CD14-positive monocyte (primary cell): ENCODE data around the gene IZUMO2. TPM values are rescaled to one million over a fixed set of nuclear protein-coding genes. Genes with fewer than 3 reads are reported as not detected.
A peak's percentile ranks its signal among the peaks of the same experiment; 100 is the strongest.
"Not testable (repeated sequence)": the region's sequence is repeated elsewhere in the genome, so short reads cannot be mapped to it uniquely, and the experiment has no call there.

Experiments
- DNase-seq, 3 donors: peaks; one replicate each; pipeline ENCODE4 v3.0.0-alpha.2; 2011 to 2022
- H2AFZ ChIP-seq: 2 replicates; pipeline ENCODE4 v1.6.0; 2012; ENCODE audit warnings: mild to moderate bottlenecking, low read depth, low read length, inconsistent platforms; ENCODE audit not compliant: insufficient read depth, poor library complexity, severe bottlenecking
- H3K27ac ChIP-seq, 2 donors: 1 replicate in 1 of 2; 2 replicates in 1 of 2; pipeline ENCODE4 v1.5.1; 2012 to 2013; ENCODE audit warnings: low read length in 2 of 2, control low read depth in 1 of 2, inconsistent platforms in 1 of 2, low read depth in 1 of 2, mild to moderate bottlenecking in 1 of 2
- H3K27me3 ChIP-seq, 2 donors: one replicate each; pipeline versions ENCODE4 v1.6.0 to v1.6.1; 2011 to 2013; ENCODE audit warnings: low read length in 2 of 2; ENCODE audit not compliant: control insufficient read depth in 2 of 2, insufficient read depth in 2 of 2
- H3K36me3 ChIP-seq, 2 donors: replicated peaks in 1 of 2; 1 replicate in 1 of 2; 2 replicates in 1 of 2; pipeline versions ENCODE4 v1.5.1 to v1.6.1; 2012 to 2013; ENCODE audit warnings: low read length in 2 of 2, control low read depth in 1 of 2, inconsistent platforms in 1 of 2, mild to moderate bottlenecking in 1 of 2; ENCODE audit not compliant: insufficient read depth in 2 of 2, control insufficient read depth in 1 of 2
- H3K4me1 ChIP-seq, 2 donors: 1 replicate in 1 of 2; 2 replicates in 1 of 2; pipeline versions ENCODE4 v1.5.1 to v1.6.1; 2012 to 2013; ENCODE audit warnings: low read length in 2 of 2, control low read depth in 1 of 2, inconsistent platforms in 1 of 2, mild to moderate bottlenecking in 1 of 2, moderate library complexity in 1 of 2; ENCODE audit not compliant: insufficient read depth in 2 of 2, control insufficient read depth in 1 of 2
- H3K4me2 ChIP-seq: replicated peaks from 2 replicates; pipeline ENCODE3; 2012; ENCODE audit warnings: low read length, moderate library complexity, mild to moderate bottlenecking; ENCODE audit not compliant: poor library complexity, severe bottlenecking; ENCODE audit errors: extremely low read depth
- H3K4me3 ChIP-seq, 3 experiments: fragments of 200-600 bp in 1 of 3; sonication (generic) in 1 of 3; replicated peaks in 1 of 3; 1 replicate in 2 of 3; 2 replicates in 1 of 3; pipeline ENCODE4 v1.5.1; 2011 to 2013; ENCODE audit warnings: low read length in 3 of 3, mild to moderate bottlenecking in 3 of 3, control low read depth in 2 of 3, low read depth in 2 of 3, inconsistent platforms in 1 of 3, moderate library complexity in 1 of 3
- H3K79me2 ChIP-seq: 2 replicates; pipeline ENCODE4 v1.6.0; 2012; ENCODE audit warnings: mild to moderate bottlenecking, control low read depth, inconsistent platforms, low read length, moderate library complexity; ENCODE audit not compliant: insufficient read depth
- H3K9ac ChIP-seq: 2 replicates; pipeline ENCODE4 v1.6.0; 2017; ENCODE audit warnings: low read length, mild to moderate bottlenecking; ENCODE audit not compliant: insufficient read depth, poor library complexity, severe bottlenecking
- H3K9me3 ChIP-seq, 2 donors: replicated peaks in 1 of 2; 1 replicate in 1 of 2; 2 replicates in 1 of 2; pipeline versions ENCODE4 v1.5.1 to v1.6.1; 2012 to 2013; ENCODE audit warnings: low read length in 2 of 2, control low read depth in 1 of 2; ENCODE audit not compliant: control insufficient read depth in 1 of 2, insufficient read depth in 1 of 2
- H4K20me1 ChIP-seq: 2 replicates; pipeline ENCODE4 v1.6.0; 2012; ENCODE audit warnings: mild to moderate bottlenecking, low read length, control low read depth, moderate library complexity; ENCODE audit not compliant: insufficient read depth
- H3K27ac Mint-ChIP-seq, 7 donors: one replicate each; pipeline ENCODE4 v1.8.0; 2020; ENCODE audit warnings: mild to moderate bottlenecking in 7 of 7, mixed read lengths in 7 of 7, moderate library complexity in 6 of 7, inconsistent platforms in 2 of 7
- H3K27me3 Mint-ChIP-seq, 3 donors: one replicate each; pipeline ENCODE4 v1.8.0; 2021 to 2022; ENCODE audit warnings: low read depth in 3 of 3, mild to moderate bottlenecking in 3 of 3, mixed read lengths in 3 of 3, moderate library complexity in 3 of 3, inconsistent platforms in 1 of 3
- H3K36me3 Mint-ChIP-seq, 2 donors: one replicate each; pipeline ENCODE4 v1.8.0; 2020; ENCODE audit warnings: mixed read lengths in 2 of 2, inconsistent platforms in 1 of 2, mild to moderate bottlenecking in 1 of 2
- H3K4me1 Mint-ChIP-seq: one replicate; pipeline ENCODE4 v1.8.0; 2020; ENCODE audit warnings: mild to moderate bottlenecking, mixed read lengths
- H3K4me3 Mint-ChIP-seq, 2 donors: one replicate each; pipeline ENCODE4 v1.8.0; 2020; ENCODE audit warnings: mild to moderate bottlenecking in 2 of 2, mixed read lengths in 2 of 2, moderate library complexity in 1 of 2
- H3K9me3 Mint-ChIP-seq, 7 donors: one replicate each; pipeline ENCODE4 v1.8.0; 2020 to 2022; ENCODE audit warnings: mixed read lengths in 7 of 7, mild to moderate bottlenecking in 6 of 7, moderate library complexity in 6 of 7, inconsistent platforms in 2 of 7
- CTCF ChIP-seq: fragments of 200-600 bp; IDR thresholded peaks from one replicate; pipeline ENCODE4 v1.8.0; 2022; ENCODE audit warnings: antibody characterized with exemption, mild to moderate bottlenecking
- WGBS: methylation state at CpG from one replicate; pipeline ENCODE4 v1.1.5; 2013; ENCODE audit warnings: missing lambda C conversion rate; ENCODE audit not compliant: insufficient coverage; 5-methylcytosine and 5-hydroxymethylcytosine counted together
- intact Hi-C, 2 donors: fragments of 100-400 bp; cut with micrococcal nuclease; formaldehyde crosslinking; loops; one replicate each; pipeline versions ENCODE4 v1.15.0 to v1.15.1; 2023
- polyA plus RNA-seq, 3 donors: library from polyadenylated mRNA; depleted of rRNA in 1 of 3; unstranded in 2 of 3; stranded (reverse) in 1 of 3; fragments of 300-500 nt in 2 of 3; fragments of >200 nt in 1 of 3; fragmentation: Illumina TruSeq in 2 of 3; gene quantifications; 1 replicate in 2 of 3; 2 replicates in 1 of 3; pipeline ENCODE4 v1.2.3, GENCODE V29; 2012 to 2021

Gene IZUMO2
- polyA plus RNA-seq, 3 donors, result not detected

- not testable (repeated sequence) for H3K79me2 ChIP-seq, H3K4me3 Mint-ChIP-seq
- WGBS, result no CpG with 5 or more reads among the region's 21 CpGs
Measured at GRCh38 chr19:50134777-50135719, 28.0 kb downstream of the IZUMO2 start.

GRCh38 chr19:50133518-50134492 lies 29.3 kb downstream of the IZUMO2 start:
- H2AFZ ChIP-seq, H4K20me1 ChIP-seq, H3K9me3 ChIP-seq, H3K36me3 ChIP-seq, H3K4me3 Mint-ChIP-seq, H3K9ac ChIP-seq, H3K27ac Mint-ChIP-seq, H3K27ac ChIP-seq, DNase-seq, H3K9me3 Mint-ChIP-seq, intact Hi-C loops, H3K4me2 ChIP-seq, H3K79me2 ChIP-seq, H3K27me3 ChIP-seq, H3K36me3 Mint-ChIP-seq, H3K4me1 ChIP-seq, H3K27me3 Mint-ChIP-seq, H3K4me3 ChIP-seq, H3K4me1 Mint-ChIP-seq: not testable (repeated sequence)
- 91% methylated on average over 5 of the region's 31 CpGs for WGBS

More at GRCh38 chr19:50134777-50135719, 28.0 kb downstream of the IZUMO2 start:
- H3K4me1 ChIP-seq, H3K27ac ChIP-seq, H3K9me3 ChIP-seq, H3K9me3 Mint-ChIP-seq, H3K4me3 ChIP-seq, H3K9ac ChIP-seq, H3K36me3 Mint-ChIP-seq, H3K27me3 ChIP-seq, H3K27me3 Mint-ChIP-seq, intact Hi-C loops, DNase-seq, H4K20me1 ChIP-seq, H3K4me2 ChIP-seq, H3K4me1 Mint-ChIP-seq, H2AFZ ChIP-seq, H3K27ac Mint-ChIP-seq, H3K36me3 ChIP-seq: not testable (repeated sequence)
- TF ChIP-seq CTCF, result peak; percentile 1

DNA sequence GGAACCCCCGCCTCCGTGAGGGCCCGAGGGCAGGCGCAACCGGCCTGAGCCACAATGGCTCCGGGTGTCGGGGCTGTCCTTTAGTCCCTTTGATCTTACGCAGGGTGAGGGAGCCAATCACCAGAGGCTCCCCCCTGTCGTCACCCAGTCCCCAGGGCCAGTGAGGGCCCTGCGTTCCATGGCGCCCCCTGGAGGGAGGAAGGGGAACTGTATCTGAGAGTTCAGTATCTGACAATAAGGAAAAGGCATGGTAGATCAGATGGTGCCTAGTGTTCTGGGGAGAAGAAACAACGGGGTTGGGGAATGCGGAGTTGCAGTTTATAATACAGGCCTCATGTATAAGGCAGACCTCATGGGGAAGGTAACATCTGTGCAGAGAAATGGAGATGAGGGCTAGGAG lies 59.1 kb downstream of the IZUMO2 start:
- H3K79me2 ChIP-seq, H3K9me3 Mint-ChIP-seq, H4K20me1 ChIP-seq, H3K4me1 Mint-ChIP-seq, H3K27ac Mint-ChIP-seq, H3K36me3 ChIP-seq, H3K27me3 Mint-ChIP-seq, H2AFZ ChIP-seq, intact Hi-C loops, H3K4me3 ChIP-seq, H3K27me3 ChIP-seq, H3K36me3 Mint-ChIP-seq, H3K4me3 Mint-ChIP-seq, H3K4me2 ChIP-seq, H3K9ac ChIP-seq, H3K27ac ChIP-seq, DNase-seq, H3K4me1 ChIP-seq, H3K9me3 ChIP-seq: not testable (repeated sequence)
- WGBS, result no CpG with 5 or more reads among the region's 13 CpGs
